HTR-8/SVneo (cell line): ENCODE measurements around the gene BMS1.
"Not testable (repeated sequence)": the region's sequence is repeated elsewhere in the genome, so short reads cannot be mapped to it uniquely, and the experiment has no call there.

Source experiments
- DNase-seq: peaks from one replicate; pipeline ENCODE4 v3.0.0; 2011; ENCODE audit warnings: low spot score, mixed read lengths; ENCODE audit not compliant: insufficient read length
- FAIRE-seq: peaks from 2 replicates; lab custom pipeline; 2011; peaks lifted over from hg19 to GRCh38; lab: Jason Lieb, UNC

BMS1 gene

DNA sequence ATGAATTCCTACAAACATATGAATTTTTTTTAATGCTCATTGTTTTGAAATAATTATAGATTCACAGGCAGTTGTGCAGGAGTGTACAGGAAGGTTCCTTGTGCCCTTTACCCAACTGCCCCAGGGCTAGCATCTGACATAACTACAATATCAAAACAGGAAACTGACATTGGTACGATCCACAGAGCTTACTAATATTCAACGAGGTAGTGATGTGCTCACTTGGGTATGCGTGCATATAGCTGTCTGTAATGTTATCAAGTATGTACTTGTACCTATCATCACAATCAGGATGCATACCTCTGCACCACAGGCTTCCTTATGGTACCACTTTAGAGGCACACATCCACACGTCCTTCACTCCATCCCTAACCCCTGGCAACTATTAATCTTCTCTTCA lies 68.3 kb downstream of the BMS1 start:
- DNase-seq, result peak; percentile 13
- FAIRE-seq, result no peak

- DNase-seq, result no peak
- FAIRE-seq, result no peak
Measured at GRCh38 chr10:42859256-42859655, 76.7 kb downstream of the BMS1 start.

DNA sequence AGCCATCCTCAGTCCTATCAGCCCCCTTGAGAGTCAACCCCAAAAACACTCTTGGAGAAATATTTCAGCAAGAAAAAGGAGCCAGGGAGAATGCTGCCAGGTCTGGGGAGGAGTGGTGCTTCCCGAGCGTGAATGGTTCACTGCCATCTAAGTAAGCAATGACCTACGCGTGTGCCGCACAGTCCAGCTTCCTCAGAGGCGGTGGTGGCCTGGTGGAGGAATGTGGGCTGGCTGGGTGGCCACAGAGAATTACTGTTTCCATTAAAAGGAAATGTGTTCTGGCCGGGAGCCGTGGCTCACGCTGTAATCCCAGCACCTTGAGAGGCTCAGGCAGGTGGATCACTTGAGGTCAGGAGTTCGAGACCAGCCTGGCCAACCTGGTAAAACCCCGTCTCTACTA lies 77.4 kb downstream of the BMS1 start:
- FAIRE-seq, result not testable (repeated sequence)

DNA sequence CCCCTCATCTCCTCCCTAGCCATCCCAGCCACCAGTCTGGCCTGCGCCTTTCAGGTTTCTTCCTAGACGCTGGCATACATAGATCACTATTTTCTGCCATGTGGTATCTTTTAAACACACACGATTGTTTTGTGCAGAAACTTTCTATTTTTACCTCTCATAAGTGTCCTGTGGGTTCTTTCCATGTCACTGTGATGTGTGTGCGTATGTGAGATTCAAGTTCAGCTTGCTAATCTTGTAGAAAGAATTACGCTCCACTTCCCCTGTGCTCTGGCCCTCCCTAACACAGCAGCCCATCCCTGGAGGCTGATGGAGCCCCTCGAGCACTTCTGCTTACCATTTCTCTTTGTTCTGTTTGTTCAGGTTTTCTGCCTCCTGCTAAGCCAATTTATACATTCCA lies 80.2 kb downstream of the BMS1 start:
- not testable (repeated sequence) for FAIRE-seq, DNase-seq

More for the DNA sequence above, 77.4 kb downstream of the BMS1 start:
- not testable (repeated sequence) for DNase-seq

GRCh38 chr10:42864575-42864974 lies 82.0 kb downstream of the BMS1 start:
- no peak for DNase-seq
- no peak for FAIRE-seq

GRCh38 chr10:42865716-42866114 lies 83.1 kb downstream of the BMS1 start:
- FAIRE-seq, result no peak

GRCh38 chr10:42866115-42866995 lies 83.8 kb downstream of the BMS1 start:
- DNase-seq, result peak; percentile 81
- peak; percentile 75 for FAIRE-seq

More at GRCh38 chr10:42865716-42866114, 83.1 kb downstream of the BMS1 start:
- DNase-seq, result no peak

DNA sequence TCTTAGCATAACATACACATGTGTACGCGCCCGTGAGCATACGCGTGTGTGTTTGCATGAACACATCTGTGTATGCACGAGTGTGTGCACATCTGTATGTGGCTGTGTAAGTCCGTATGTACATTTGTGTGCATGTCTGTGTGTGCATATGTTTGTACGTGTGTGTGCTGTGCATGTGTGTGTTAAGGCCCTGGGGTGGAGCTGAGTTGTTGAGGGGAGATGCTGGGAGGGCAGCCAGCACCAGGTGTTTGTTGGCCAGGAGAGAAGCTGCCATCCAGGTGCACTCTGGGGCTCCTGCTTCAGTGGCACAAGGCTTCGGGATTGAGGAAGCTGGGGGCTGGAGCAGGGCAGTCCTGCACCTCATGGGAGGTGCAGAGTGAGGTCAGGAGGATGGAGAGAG lies 85.0 kb downstream of the BMS1 start:
- DNase-seq, result no peak
- no peak for FAIRE-seq

- no peak for DNase-seq
- no peak for FAIRE-seq
Measured at GRCh38 chr10:42868530-42868929, 85.9 kb downstream of the BMS1 start.

DNA sequence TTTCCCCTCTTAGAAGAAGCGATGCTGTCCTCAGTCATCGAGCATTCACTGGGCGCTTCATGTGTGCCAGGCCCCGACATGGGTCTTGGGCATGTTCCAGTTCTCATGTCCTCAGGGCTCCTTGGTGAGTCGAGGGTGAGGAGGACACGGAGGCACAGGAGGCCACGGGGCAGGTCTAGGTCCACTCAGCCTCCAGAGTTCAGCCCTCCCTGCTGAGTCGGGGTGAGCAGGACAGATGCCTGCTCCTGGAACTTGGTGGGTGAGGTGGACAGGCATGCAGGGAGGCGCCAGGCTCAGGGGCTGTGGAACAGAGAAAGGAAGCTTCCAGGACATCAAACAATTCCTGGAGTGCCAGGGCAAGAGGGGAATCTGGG lies 87.4 kb downstream of the BMS1 start:
- no peak for DNase-seq
- FAIRE-seq, result no peak

DNA sequence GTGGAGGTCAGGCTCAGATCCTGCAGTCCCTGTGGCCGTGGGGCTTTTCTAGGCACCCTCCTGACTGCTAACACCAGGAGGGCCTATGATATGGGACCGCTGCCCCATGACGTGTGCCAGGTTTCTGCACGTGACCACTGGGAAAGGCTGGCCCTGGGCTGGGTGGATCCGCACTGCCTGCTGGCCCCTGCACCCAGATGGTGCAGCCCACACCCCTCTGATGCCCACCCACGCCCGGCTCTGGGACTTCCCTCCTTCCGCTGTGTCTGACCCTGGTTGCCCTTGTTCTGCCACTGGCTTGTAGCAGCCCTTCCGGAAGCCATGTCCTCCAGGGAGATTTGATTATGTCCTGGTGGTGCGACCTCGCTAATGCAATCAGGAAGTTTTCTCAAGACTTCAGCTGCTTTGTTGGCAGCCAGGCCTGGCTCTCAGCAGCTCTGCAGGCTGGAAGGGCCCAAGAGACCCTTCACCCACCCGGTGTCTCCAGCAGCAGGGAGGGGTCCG lies 88.6 kb downstream of the BMS1 start:
- peak; percentile 46 for FAIRE-seq
- not testable (repeated sequence) for DNase-seq

GRCh38 chr10:42871823-42872222 lies 89.2 kb downstream of the BMS1 start:
- FAIRE-seq, result no peak
- no peak for DNase-seq

DNA sequence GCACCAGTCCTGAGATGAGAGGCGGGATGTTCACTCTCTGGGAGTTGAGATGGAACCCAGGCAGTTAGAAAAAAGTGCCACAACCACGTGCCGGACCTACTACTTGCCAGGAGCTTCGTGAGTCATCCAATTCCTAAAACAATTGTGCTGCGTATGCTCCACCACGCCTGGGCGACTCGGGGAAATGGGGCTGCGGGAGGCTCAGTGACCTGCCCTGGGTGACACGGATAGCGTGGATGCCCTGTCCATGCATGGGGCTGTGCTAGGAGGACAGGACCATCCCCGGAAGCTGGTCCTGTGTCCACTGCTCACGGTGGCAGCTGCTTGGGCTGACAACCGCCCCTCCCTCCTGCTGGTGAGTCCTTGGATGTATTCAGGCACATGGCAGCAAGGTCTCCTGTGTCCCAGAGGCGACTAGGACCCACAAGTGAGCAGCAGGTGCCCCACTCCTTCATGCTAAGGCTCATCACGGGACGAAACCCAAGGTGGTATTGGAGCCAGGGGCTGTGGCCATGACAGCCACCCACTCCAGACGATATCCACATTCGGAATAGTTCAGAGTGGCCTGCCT lies 90.4 kb downstream of the BMS1 start:
- FAIRE-seq (no peak), DNase-seq (no peak)

- DNase-seq (no peak), FAIRE-seq (no peak)
Measured at GRCh38 chr10:42874713-42875387, 92.3 kb downstream of the BMS1 start.

DNA sequence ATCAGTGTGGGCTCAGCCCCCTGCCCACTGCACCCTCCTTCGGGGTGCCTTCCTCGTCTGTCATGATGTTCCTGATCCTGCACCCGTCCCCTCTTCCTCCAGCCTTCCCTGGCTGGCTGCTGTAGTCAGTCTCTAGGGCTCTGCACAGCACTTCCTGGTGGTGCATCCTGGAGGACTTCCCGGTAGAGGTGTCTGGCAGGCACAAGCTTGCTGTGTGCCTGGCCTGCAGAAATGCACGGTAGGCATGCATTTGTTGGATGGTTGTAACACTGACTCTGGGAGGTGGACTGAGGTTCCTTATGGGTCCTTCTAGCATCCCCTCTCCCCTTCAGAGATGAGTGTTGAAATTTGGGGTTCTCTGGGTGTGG lies 92.8 kb downstream of the BMS1 start:
- FAIRE-seq (no peak), DNase-seq (no peak)

DNA sequence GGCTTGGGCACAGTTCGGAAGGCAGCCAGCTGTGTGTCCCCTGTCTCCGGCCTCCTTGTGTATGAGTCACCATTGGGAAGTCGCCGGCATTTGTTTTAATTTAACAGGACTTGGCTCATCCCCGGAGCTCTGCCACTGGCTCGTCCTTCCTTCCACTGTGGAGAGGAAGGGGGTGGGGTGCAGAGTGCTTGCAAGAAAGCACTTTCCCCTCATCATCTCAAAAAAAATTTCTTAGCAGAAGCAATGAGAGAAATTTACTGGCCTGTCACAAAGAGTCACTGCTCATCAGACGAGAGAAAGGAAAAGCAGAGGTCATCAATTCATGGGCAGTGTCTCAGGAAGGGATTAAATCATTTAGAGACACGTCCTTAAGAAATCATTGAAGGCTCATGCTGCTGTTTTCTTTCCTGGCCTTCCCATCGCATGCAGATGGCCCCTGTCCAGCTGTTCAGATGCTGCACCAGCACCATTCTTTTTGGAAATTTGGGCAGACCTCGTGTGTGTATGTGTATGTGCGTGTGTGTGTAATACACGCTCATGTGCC lies 93.3 kb downstream of the BMS1 start:
- DNase-seq (peak; percentile 29), FAIRE-seq (no peak)

- no peak for DNase-seq
- no peak for FAIRE-seq
Measured at GRCh38 chr10:42876476-42876875, 93.9 kb downstream of the BMS1 start.

DNA sequence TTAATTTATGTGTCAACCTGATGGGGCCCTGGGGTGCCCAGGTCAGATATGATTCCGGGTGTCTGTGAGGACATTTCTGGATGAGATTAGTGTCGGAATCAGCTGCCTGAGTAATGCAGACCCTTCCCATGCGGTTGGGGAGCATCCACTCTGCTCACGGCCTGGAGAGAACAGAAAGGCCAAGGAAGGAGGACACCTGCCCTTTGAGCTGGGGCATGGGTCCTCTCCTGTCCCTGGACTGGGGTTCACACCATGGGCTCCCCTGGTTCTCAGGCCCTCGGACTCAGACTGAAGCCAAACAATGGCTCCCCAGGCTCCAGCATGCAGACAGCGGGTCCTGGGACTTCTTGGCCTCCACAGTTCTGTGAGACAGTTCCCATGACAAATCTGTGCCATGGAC lies 94.3 kb downstream of the BMS1 start:
- DNase-seq (no peak), FAIRE-seq (no peak)

DNA sequence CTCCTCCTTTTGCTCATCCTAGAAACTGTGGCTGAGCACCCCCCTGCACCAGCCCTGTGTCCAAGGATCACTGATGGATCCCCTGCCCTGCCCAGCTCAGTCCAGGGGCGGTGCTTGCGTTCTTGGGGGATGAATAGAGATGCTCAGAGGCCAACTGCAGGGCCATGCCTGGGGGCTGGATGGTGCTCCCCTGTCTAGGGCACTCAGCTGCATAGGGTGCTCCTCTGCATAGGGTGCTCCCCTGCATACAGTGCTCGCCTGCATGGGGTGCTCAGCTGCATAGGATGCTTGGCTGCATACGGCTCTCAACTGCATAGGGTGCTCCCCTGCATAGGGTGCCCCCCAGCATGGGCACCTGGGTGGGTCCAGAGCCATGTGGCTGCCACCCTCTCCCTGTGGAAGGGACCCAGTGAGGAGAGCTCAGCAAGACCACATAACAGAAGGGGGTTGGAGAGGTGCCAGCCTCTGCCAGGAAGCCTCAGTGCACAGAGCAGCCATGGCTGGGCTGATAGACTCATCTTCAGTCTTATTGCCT lies 95.0 kb downstream of the BMS1 start:
- DNase-seq (no peak), FAIRE-seq (no peak)

GRCh38 chr10:42878134-42878820 lies 95.7 kb downstream of the BMS1 start:
- no peak for FAIRE-seq
- no peak for DNase-seq
